Measurements from ENCODE around the gene TAPBP. TPM values are rescaled to one million over a fixed set of nuclear protein-coding genes. Genes with fewer than 3 reads are reported as not detected.
A peak's percentile ranks its signal among the peaks of the same experiment; 100 is the strongest.

TAPBP gene
- total RNA-seq, 1 experiment from 2014 or later = 80.1 TPM

GRCh38 chr6:33251395-33252012 is 62.4 kb downstream of the TAPBP start:
- Histone ChIP-seq H3K4me1 (ENCODE audit: control insufficient read depth in 1 of 2, insufficient read depth in 2 of 2, low read length in 2 of 2) (peaks cover 24 to 53% of the 10 kb centered on the region in 2 experiments), H3K9me3 (ENCODE audit: control insufficient read depth in 1 of 2, insufficient read depth in 1 of 2, low read depth in 1 of 2, low read length in 2 of 2) (no peaks in the 10 kb centered on the region), H3K9me2 (ENCODE audit: insufficient read depth) (no peaks in the 10 kb centered on the region), H2AFZ (ENCODE audit: low read depth, low read length, poor library complexity, severe bottlenecking) (no peak overlapping the region), H3K79me2 (ENCODE audit: insufficient read depth, low read length) (no peaks in the 10 kb centered on the region), H3K9ac (ENCODE audit: low read length) (no peak overlapping the region), H3K27me3 (ENCODE audit: insufficient read depth, low read length) (no peaks in the 10 kb centered on the region), H3K4me3 (replicated peaks in 1 of 2; ENCODE audit: low read depth in 1 of 2, low read length in 2 of 2) (no peak overlapping the region), H4K20me1 (ENCODE audit: insufficient read depth) (no peaks in the 10 kb centered on the region), H3K36me3 (ENCODE audit: control insufficient read depth in 1 of 2, insufficient read depth in 2 of 2, low read length in 2 of 2) (no peaks in the 10 kb centered on the region), H3K4me2 (ENCODE audit: low read length) (no peak overlapping the region), H3K27ac (ENCODE audit: low read depth, low read length) (no peak overlapping the region)
- no TSS peak for BruUV-seq (replicated peaks)
- no peak for TF ChIP-seq CTCF (IDR thresholded peaks at IDR 0.05 in 2 of 3, conservative IDR thresholded peaks at IDR 0.05 in 1 of 3; ENCODE audit: borderline replicate concordance in 1 of 3, insufficient read depth in 1 of 3, low read depth in 2 of 3, low read length in 2 of 3)
- no peak for TF ChIP-seq ZFX (IDR thresholded peaks at IDR 0.05)
- TF ChIP-seq RAD21 (IDR thresholded peaks at IDR 0.05; ENCODE audit: low read depth) = peak; percentile 16; the same call in 1 of the 2 replicates
- ChIA-PET CTCF (no interaction called here), POLR2A (interaction anchor here (3.7 to 4.0 kb wide), 2 partner anchors 10 to 20 kb away, joined by 19 to 24 read pairs; partner anchors contain the start of genes RPS18 and VPS52), RAD21 (ENCODE audit: low non-redundant PET in 1 of 2, low total read pairs in 2 of 2, uncharacterized antibody in 2 of 2, unreplicated experiment in 2 of 2) (no interaction called here)
- intact Hi-C loops (cut with micrococcal nuclease) = no loop called here
- no peak for ATAC-seq
- no peak for DNase-seq (ENCODE audit: low read depth, low spot score)

DNA sequence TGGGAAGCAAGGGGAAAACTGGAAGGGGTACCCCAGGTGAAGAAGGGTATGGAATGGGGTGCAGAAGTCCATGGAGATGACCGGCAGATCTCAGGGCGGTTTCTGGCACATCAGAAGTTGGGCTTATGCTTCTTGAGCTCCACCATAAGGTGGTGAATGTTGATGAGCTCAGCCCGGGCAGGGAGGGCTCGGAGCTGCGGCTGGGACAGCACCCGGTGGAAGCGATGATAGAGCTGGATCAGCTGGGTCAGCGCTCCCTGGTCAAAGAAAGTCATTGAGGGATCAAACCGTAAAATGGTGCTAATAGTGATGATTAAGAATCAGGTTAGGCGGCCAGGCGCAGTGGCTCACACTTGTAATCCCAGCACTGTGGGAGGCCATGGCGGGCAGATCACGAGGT is 63.1 kb downstream of the TAPBP start:
- peak overlapping the region; percentile 99 for H3K4me2 ChIP-seq (ENCODE audit: low read length)
- H4K20me1 ChIP-seq (ENCODE audit: insufficient read depth) = no peaks in the 10 kb centered on the region
- no peaks in the 10 kb centered on the region for H3K9me2 ChIP-seq (ENCODE audit: insufficient read depth)
- H3K4me3 ChIP-seq (replicated peaks in 1 of 2; ENCODE audit: low read depth in 1 of 2, low read length in 2 of 2) = peak overlapping the region; percentile 74 to 85; a peak in 3 of 4 replicates
- DNase-seq (ENCODE audit: low read depth, low spot score) = no peak
- no peaks in the 10 kb centered on the region for H3K27me3 ChIP-seq (ENCODE audit: insufficient read depth, low read length)
- ChIA-PET CTCF (no interaction called here), RAD21 (ENCODE audit: low non-redundant PET in 1 of 2, low total read pairs in 2 of 2, uncharacterized antibody in 2 of 2, unreplicated experiment in 2 of 2) (no interaction called here), POLR2A (interaction anchor here (0.8 to 4.0 kb wide), 3 partner anchors 8 to 21 kb away, joined by 4 to 24 read pairs (median 19); partner anchors contain the start of genes RPS18 and VPS52)
- no peaks in the 10 kb centered on the region for H3K36me3 ChIP-seq (ENCODE audit: control insufficient read depth in 1 of 2, insufficient read depth in 2 of 2, low read length in 2 of 2)
- no peaks in the 10 kb centered on the region for H3K9me3 ChIP-seq (ENCODE audit: control insufficient read depth in 1 of 2, insufficient read depth in 1 of 2, low read depth in 1 of 2, low read length in 2 of 2)
- peak overlapping the region; percentile 88 for H3K9ac ChIP-seq (ENCODE audit: low read length)
- TF ChIP-seq SIN3A (IDR thresholded peaks at IDR 0.05; ENCODE audit: low read depth) = no peak
- TF ChIP-seq YY1 (IDR thresholded peaks at IDR 0.05; ENCODE audit: extremely low read depth, insufficient replicate concordance, low read depth, low read length) = no peak
- TF ChIP-seq, protein P1, sequence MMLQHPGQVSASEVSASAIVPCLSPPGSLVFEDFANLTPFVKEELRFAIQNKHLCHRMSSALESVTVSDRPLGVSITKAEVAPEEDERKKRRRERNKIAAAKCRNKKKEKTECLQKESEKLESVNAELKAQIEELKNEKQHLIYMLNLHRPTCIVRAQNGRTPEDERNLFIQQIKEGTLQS (IDR thresholded peaks at IDR 0.05) = no peak
- no peak for TF ChIP-seq CBX3 (IDR thresholded peaks at IDR 0.05; ENCODE audit: low read depth)
- no peak for TF ChIP-seq POLR2A (IDR thresholded peaks at IDR 0.05; ENCODE audit: borderline replicate concordance, extremely low read depth, insufficient read depth, insufficient read length)
- TF ChIP-seq ZFX (IDR thresholded peaks at IDR 0.05) = no peak
- no peak for TF ChIP-seq SP1 (IDR thresholded peaks at IDR 0.05; ENCODE audit: low read depth)
- BruUV-seq (replicated peaks) = no TSS peak
- ATAC-seq = no peak
- no peaks in the 10 kb centered on the region for H3K79me2 ChIP-seq (ENCODE audit: insufficient read depth, low read length)
- no peak overlapping the region for H2AFZ ChIP-seq (ENCODE audit: low read depth, low read length, poor library complexity, severe bottlenecking)
- intact Hi-C loops (cut with micrococcal nuclease) = no loop called here
- peak overlapping the region; percentile 90 for H3K27ac ChIP-seq (ENCODE audit: low read depth, low read length)
- H3K4me1 ChIP-seq (ENCODE audit: control insufficient read depth in 1 of 2, insufficient read depth in 2 of 2, low read length in 2 of 2) = peaks cover 20 to 45% of the 10 kb centered on the region in 2 experiments

Data from HCT116 (cell line).